Peyer's patch (tissue), 4 donors: ENCODE measurements around the gene KLHL29.

Experiments used
- CTCF ChIP-seq, 6 experiments: fragments of 450-650 bp in 4 of 6; fragments of 200-600 bp in 2 of 6; sonication (generic) in 1 of 6; IDR thresholded peaks; one replicate each; pipeline ENCODE4 v1.5.1; 2017 to 2019; ENCODE audit warnings: antibody characterized with exemption in 6 of 6, mild to moderate bottlenecking in 3 of 6, moderate library complexity in 1 of 6
- POLR2A ChIP-seq, 2 donors: fragments of 450-650 bp; IDR thresholded peaks; one replicate each; pipeline ENCODE4 v1.5.1; 2017; ENCODE audit warnings: antibody characterized with exemption in 2 of 2, mild to moderate bottlenecking in 2 of 2, moderate library complexity in 2 of 2

GRCh38 chr2:23642516-23642915 lies 257.5 kb downstream of the KLHL29 start:
- TF ChIP-seq CTCF (IDR thresholded peaks at IDR 0.05) (no peak), POLR2A (IDR thresholded peaks at IDR 0.05) (no peak)
